HG03045 (cell line): Measurements from ENCODE around the gene RPL28.

ENCODE experiments used
- ATAC-seq: cut with Tn5 transposase; IDR thresholded peaks from one replicate; pipeline ENCODE4 v1.9.1; 2021; ENCODE audit warnings: mild to moderate bottlenecking, moderate library complexity; ENCODE audit not compliant: unreplicated experiment

RPL28 gene

DNA sequence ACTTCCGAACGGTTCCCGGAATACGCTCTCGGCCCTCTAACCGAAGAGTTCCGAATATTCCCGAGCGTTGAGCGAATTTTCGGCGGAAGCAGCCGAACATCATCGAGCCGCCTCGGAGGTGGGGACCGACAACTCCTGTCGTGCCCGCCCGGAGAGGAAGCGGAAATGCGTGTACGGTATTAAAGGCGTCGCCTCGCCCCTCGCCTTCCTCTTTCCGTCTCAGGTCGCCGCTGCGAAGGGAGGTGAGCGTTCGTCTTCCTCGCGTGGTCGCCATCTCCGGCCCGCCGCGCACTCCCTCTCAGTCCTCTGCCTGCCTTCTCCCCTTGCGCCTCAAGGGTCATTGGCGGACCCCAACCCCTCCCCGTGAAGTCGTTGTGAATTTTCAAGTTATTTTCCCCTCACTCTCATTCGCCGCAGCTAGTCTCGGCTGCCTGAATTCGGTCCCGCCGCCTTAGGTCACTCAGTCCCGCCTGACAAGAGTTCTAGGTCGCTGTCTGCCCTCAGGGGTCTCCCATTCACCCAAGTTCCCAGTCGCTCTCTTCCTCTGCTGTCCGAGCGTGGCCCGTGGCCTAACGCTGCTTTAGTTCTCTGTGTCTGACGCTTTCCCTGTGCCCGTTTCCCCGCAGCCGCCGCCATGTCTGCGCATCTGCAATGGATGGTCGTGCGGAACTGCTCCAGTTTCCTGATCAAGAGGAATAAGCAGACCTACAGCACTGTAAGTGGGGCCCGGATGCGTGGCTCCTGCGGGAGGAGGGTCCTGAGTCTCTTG, at the start of gene RPL28:
TSS of gene RPL28 (plus strand) at position 209 of the 769 bp plus-strand sequence. CDS start at position 635, 426 bp downstream.
- peak; percentile 64 for ATAC-seq

- no peak for ATAC-seq
Measured at GRCh38 chr19:55336101-55336500, 49.6 kb upstream of the RPL28 start.

DNA sequence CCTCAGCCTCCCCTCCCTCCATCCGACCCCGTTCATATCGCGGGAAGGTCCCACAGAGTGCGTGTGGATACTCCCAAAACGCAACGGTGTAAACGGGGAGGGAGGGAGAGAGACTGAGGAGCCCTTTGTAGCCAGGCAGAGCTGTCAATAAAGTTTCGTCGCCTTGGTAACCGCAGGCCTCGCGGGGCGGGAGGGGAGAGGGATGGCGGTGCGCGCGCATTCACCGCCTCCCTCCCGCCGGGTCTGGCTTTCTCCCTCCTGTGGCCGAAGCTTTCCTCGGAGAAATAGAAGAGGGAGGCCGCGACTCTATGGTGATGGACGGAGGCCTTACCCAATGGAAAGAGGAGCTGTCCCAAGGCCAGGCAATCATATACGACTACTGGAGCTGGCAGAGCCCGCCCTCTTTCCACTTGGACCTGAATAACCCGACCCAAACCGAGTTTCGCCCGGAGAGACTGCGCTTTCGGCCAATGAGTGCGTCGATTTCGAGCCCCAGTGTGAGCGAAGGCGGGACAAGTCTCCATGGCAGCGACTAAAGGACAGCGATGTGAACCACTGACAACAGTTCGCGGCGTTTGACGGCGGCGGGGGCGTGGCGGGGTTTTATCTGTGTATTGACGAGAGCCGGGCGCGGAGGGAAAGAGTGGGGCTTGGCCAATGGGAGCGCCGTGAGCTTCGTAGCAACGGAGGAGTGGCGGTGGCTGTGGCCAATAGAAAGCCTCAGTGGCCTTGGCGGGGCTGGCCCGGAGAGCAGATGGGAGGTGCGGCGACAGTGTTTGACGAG, 46.4 kb upstream of the RPL28 start, which contains the start of gene KMT5C:
TSS of gene KMT5C (plus strand) at position 772 of the 784 bp plus-strand sequence. CDS start 2,061 bp downstream, outside the sequence.
- peak; percentile 83 for ATAC-seq

GRCh38 chr19:55339889-55340783, 45.6 kb upstream of the RPL28 start:
- ATAC-seq, result no peak

- no peak for ATAC-seq
Measured at GRCh38 chr19:55340784-55341147, 45.0 kb upstream of the RPL28 start.

DNA sequence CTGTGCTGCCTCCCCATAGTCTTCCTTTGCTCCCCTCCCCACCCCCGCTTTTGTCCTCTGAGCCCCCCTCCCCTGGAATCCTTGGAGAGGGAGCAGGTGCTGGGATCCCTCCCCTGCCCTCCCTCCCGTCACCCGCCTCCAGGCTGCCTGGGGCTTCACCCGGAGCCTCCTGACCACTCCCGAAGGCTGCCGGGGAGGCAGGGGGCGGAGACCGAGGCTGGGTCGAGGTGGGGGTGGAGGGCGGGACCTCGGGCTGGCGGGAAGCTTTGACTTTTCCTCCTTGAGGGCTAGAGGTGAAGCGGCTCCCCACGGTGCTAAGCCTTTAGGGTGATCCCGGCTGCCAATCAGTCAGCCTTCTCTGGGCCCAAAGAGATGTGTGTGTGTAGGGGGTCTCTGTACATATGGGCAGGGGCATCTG, 44.6 kb upstream of the RPL28 start:
- no peak for ATAC-seq

- no peak for ATAC-seq
Measured at GRCh38 chr19:55341595-55342531, 43.9 kb upstream of the RPL28 start.

- no peak for ATAC-seq
Measured at GRCh38 chr19:55344444-55344843, 41.3 kb upstream of the RPL28 start.

DNA sequence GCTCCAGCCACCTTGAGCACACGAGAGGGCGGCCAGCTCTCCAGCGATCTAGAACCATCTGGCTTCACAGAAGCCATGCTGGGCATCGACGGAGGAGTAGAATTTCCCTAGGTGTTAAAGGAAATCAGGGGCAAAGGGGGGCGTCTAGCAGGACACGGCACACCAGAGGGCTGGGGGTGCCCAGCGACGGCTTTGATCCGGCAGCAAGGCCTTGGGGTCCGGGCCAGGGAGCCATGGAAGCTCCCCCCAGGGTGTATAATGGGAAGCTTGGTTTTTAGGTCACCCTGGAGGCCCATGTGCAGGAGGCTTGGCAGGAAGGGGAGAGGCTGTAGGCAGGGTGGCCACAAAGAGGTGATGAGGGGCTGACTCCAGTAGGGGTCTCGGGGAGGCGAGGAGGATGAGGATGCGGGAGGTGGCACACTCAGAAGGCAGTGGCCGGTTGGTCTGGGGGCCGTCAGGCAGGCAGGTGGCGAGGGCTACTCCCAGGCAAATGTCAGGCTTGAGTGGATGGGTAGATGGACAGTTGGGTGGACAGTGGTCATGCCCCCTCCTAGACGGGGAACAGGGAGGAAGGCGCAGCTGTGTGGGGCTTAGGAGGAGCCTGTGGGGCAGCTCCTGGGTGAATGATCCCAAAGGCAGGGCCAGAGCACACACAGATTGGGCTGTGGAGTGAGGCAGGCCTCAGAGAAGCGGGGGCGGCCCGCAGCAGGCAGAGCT, 40.5 kb upstream of the RPL28 start:
- ATAC-seq, result no peak

DNA sequence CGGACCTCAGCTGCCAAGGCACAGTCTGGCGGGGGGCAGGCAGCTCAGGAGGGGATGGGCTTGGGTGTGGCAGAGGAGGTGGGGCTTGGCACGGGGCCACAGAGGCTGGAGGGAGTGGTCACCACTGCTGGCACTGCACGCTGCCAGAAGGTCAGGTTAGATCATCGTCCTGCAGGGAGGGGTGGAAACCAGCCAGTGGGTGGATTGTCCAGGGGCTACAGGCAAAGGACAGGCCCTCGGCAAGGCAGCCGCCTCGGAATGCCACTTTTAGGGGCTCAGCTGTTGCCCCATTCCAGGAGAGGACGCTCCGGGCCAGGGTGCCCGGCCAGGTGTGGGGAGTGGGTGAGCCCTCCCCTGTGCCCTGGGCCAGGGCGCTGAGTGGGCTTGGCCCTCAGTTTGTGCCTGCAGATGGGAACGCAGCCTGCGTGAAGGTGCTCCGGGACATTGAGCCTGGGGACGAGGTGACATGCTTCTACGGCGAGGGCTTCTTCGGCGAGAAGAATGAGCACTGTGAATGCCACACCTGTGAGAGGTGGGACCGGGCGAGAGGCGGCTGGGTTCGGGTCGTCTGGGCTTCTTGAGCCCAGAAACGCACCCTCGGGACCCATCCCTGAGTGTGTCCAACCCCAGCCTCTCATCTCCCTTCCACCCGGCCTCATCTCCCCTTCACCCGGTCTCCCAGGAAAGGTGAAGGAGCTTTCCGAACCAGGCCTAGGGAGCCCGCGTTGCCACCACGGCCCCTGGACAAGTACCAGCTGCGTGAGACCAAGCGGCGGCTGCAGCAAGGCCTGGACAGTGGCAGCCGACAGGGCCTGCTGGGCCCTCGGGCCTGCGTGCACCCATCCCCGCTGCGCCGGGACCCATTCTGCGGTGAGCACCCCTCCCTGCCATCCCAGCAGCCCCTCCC, 39.7 kb upstream of the RPL28 start:
- ATAC-seq, result no peak

DNA sequence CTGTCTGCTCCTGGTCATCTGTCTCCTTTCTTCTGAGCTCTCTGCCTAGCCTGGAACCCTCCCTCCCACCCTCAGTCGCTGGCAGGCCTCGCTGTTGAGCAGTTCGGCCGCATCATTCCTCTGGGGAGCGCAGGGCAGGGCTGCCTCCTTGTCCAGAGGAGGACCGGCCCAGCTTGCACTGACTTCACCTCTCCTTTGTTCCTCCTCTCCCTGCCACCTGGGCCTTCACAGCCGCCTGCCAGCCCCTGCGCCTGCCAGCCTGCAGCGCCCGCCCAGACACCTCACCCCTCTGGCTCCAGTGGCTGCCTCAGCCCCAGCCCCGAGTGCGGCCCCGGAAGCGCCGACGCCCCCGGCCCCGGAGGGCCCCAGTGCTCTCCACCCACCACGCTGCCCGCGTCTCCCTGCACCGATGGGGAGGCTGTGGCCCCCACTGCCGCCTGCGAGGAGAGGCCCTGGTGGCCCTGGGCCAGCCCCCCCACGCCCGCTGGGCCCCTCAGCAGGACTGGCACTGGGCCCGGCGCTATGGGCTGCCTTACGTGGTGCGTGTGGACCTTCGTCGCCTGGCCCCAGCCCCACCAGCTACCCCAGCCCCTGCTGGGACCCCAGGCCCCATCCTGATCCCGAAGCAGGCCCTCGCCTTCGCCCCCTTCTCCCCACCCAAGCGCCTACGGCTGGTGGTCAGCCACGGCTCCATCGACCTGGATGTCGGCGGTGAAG, 38.8 kb upstream of the RPL28 start:
- ATAC-seq, result no peak

DNA sequence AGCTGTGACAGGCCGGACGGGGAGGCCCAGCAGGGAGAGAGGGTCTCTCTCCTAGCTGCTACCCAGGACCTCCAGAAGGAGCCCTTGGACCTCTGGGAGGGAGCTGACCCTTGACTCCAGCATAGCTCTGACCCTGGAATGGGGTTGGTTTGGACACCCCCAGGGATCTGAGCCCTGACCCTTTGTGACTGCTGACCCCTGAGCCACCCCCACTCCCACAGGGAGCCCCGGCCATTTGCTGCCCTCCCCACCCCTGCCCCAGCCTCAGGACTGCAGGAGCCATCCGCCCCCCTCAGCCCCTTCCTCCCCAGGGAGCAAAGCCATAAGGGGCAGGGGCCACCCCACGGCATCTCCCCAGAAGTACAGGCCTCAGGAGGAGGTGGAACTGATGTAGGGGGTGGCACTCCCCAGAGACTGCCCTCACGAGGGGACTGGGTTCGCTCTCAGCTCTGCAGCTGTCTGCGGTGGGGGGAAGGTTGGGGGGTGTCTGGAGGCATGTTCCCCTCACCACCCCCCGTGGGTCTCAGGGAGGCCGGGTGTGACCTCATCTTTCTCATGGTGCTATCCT, 38.2 kb upstream of the RPL28 start:
- ATAC-seq, result no peak

DNA sequence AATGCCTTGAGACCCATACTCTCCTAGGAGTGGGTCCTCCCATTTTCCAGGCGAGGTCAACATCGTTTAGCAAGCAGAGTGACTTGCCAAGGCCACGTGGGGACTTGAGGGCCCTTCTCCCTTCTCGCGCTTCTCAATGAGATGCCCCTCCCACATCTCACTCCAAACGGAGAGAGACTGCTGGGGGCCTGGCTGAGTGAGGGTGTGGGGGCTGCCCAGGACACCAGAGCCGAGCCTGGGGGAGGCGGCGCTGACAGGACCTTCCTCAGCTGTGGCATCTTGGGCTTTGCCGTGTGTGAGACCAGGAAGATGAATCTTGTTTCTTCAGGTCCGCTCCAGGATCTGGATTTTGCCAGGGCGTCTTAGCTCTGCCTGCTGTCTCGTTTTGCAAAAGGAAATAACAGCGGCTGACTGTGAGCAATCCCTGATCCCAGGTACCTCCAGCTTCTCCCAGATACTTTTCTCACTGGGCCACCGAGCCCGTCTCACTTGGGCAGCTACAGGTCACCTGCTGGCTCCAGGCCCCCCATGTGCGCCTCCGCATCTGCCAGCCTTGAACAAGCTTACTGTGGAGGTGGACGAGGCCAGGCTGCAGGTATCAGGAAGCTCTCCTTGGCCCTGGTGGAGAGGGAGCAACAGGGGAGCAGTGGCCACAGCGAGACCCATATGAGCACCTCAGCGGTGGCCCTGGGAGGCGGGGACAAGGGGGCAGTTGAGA, 37.3 kb upstream of the RPL28 start:
- ATAC-seq, result no peak

DNA sequence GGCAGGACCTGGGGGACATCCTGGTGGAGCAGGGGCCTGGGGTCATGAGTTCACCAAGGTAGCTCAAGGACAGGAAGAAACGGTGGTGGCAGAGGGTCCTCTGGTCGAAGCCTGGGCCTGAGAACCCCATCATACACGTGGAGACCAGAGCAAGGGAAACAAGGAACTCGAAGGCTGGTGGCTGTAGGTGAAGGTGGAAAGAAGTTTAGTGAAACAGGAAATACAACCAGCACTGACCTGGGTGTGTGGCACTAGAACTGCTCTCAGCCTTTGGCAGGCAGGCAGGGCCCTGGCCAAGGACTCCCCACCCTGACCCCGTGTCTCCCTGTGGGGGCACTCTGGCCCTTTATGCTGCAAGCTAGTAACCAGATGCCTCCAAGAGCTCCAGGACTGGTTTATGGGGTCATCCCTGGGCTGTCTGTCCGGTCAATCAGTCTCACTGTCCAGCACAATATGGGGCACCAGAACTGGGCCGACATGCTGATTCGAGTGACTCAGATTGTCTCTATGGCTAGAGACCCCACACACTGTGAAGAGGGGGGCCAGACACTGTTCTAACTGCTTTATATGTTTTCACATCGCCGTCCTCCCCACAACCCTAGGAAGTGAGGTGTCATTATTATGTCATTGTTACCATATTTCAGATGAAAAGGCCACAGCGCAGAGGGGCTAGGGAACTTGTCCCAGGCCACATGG, 35.0 kb upstream of the RPL28 start:
- ATAC-seq, result no peak

- no peak for ATAC-seq
Measured at GRCh38 chr19:55352040-55352439, 33.7 kb upstream of the RPL28 start.

- ATAC-seq, result no peak
Measured at GRCh38 chr19:55352549-55353145, 33.1 kb upstream of the RPL28 start.
